K562 (cell line): Measurements from ENCODE around the gene HOXA10. TPM values are rescaled to one million over a fixed set of nuclear protein-coding genes. Genes with fewer than 3 reads are reported as not detected.

Source experiments
- ATAC-seq: fragments of 200-7000 bp; cut with Tn5 transposase; 3 replicates; pipeline ENCODE4 v1.9.1; 2020; ENCODE audit warnings: moderate library complexity
- BruUV-seq: library from RNA; stranded (reverse); fragments of 400-500 nt; replicated peaks from 2 replicates; lab custom pipeline; 2021; lab: Mats Ljungman, UMichigan
- CTCF ChIA-PET: fragments of 300-600 bp; formaldehyde crosslinking; extraction: SDS; loops from one replicate; lab custom pipeline; 2021; ENCODE audit warnings: low intra/inter-chr PET ratio; lab: Yijun Ruan, JAX
- POLR2A ChIA-PET: fragments of 300-600, 350-650 bp; sonication (Branson Sonifier 250); formaldehyde crosslinking; extraction: SDS; loops from one replicate; lab custom pipeline; 2021; ENCODE audit warnings: antibody characterized with exemption, inconsistent platforms; lab: Yijun Ruan, JAX
- DNase-seq, 4 experiments: peaks; one replicate each; pipeline versions ENCODE4 v3.0.0 to v3.0.0-alpha.2; 2011 to 2018; ENCODE audit warnings: low spot score in 3 of 4, mixed read lengths in 3 of 4; ENCODE audit errors: extremely low read depth in 1 of 4
- FAIRE-seq: peaks from 2 replicates; lab custom pipeline; 2011; peaks lifted over from hg19 to GRCh38; lab: Jason Lieb, UNC
- H2AFZ ChIP-seq: 2 replicates; pipeline ENCODE4 v1.6.0; 2011; ENCODE audit warnings: low read depth, low read length, control low read depth, inconsistent platforms
- H3K27ac ChIP-seq: fragments of 200-600 bp; 3 replicates; pipeline ENCODE4 v1.8.0; 2011; ENCODE audit warnings: low read depth, mild to moderate bottlenecking, control low read depth, inconsistent platforms, low read length, moderate library complexity, mixed read lengths; ENCODE audit errors: extremely low read depth
- H3K27me3 ChIP-seq, 2 experiments: fragments of 300-600 bp in 1 of 2; 2 replicates in 1 of 2; 3 replicates in 1 of 2; pipeline versions ENCODE4 v1.6.0 to v1.8.0; 2011; ENCODE audit warnings: inconsistent platforms in 2 of 2, low read length in 2 of 2, mild to moderate bottlenecking in 1 of 2, mixed read lengths in 1 of 2, moderate library complexity in 1 of 2; ENCODE audit not compliant: control insufficient read depth in 2 of 2, insufficient read depth in 2 of 2
- H3K36me3 ChIP-seq: fragments of 300-600 bp; 3 replicates; pipeline ENCODE4 v1.8.0; 2011; ENCODE audit warnings: mild to moderate bottlenecking, low read length, inconsistent platforms; ENCODE audit not compliant: control insufficient read depth, insufficient read depth
- H3K4me1 ChIP-seq, 2 experiments: fragments of 200-600 bp in 1 of 2; replicated peaks in 1 of 2; 2 replicates in 1 of 2; 3 replicates in 1 of 2; pipeline versions ENCODE4 v1.5.1 to v1.8.0; 2011; ENCODE audit warnings: inconsistent platforms in 2 of 2, low read length in 2 of 2, mild to moderate bottlenecking in 1 of 2, mixed read lengths in 1 of 2, moderate library complexity in 1 of 2; ENCODE audit not compliant: control insufficient read depth in 2 of 2, insufficient read depth in 2 of 2
- H3K4me2 ChIP-seq: 2 replicates; pipeline ENCODE4 v1.6.1; 2011; ENCODE audit warnings: low read length, control low read depth, inconsistent platforms, mixed read lengths; ENCODE audit not compliant: insufficient read depth
- H3K4me3 ChIP-seq: fragments of 200-600 bp; sonication (generic), shearing (Covaris generic); 2 replicates; pipeline ENCODE4 v1.5.1; 2016; ENCODE audit warnings: control low read depth, inconsistent platforms
- H3K79me2 ChIP-seq: fragments of 200-600 bp; 3 replicates; pipeline ENCODE4 v1.8.0; 2011; ENCODE audit warnings: low read length, inconsistent platforms; ENCODE audit not compliant: control insufficient read depth, insufficient read depth
- H3K9ac ChIP-seq, 2 experiments: 2 replicates each; pipeline versions ENCODE4 v1.6.0 to v1.6.1; 2011; ENCODE audit warnings: low read depth in 2 of 2, low read length in 2 of 2, control low read depth in 1 of 2, inconsistent platforms in 1 of 2, mild to moderate bottlenecking in 1 of 2, mixed read lengths in 1 of 2; ENCODE audit not compliant: insufficient read depth in 1 of 2
- H3K9me1 ChIP-seq: one replicate; pipeline ENCODE4 v1.6.0; 2011; ENCODE audit warnings: inconsistent platforms, mild to moderate bottlenecking, low read length, moderate library complexity; ENCODE audit not compliant: control insufficient read depth, insufficient read depth
- H3K9me3 ChIP-seq: replicated peaks from 2 replicates; pipeline ENCODE4 v1.5.1; 2011; ENCODE audit warnings: low read depth, low read length, inconsistent platforms; ENCODE audit not compliant: control insufficient read depth, insufficient read depth
- H4K20me1 ChIP-seq: replicated peaks from 2 replicates; pipeline ENCODE4 v1.6.1; 2011; ENCODE audit warnings: low read length, inconsistent platforms, mixed read lengths; ENCODE audit not compliant: control insufficient read depth, insufficient read depth
- FOXK2 ChIP-seq, 2 experiments: fragments of 450-650 bp; IDR thresholded peaks in 1 of 2; conservative IDR thresholded peaks in 1 of 2; 2 replicates each; pipeline ENCODE4 v1.6.1; 2016; ENCODE audit warnings: low read depth in 2 of 2, mild to moderate bottlenecking in 1 of 2
- HDAC3 ChIP-seq: fragments of 450-650 bp; IDR thresholded peaks from 2 replicates; pipeline ENCODE4 v1.6.1; 2018; ENCODE audit warnings: borderline replicate concordance, mild to moderate bottlenecking, moderate library complexity; ENCODE audit not compliant: partially characterized antibody
- KAT8 ChIP-seq: fragments of 450-650 bp; IDR thresholded peaks from 2 replicates; pipeline ENCODE4 v1.6.1; 2016; ENCODE audit warnings: low read depth, mild to moderate bottlenecking
- MCM3 ChIP-seq: fragments of 450-650 bp; IDR thresholded peaks from 2 replicates; pipeline ENCODE4 v1.6.1; 2016
- POLR2A ChIP-seq: fragments of 450-650 bp; conservative IDR thresholded peaks from 2 replicates; pipeline ENCODE4 v1.6.1; 2016
- RNF219 ChIP-seq: fragments of 250-450 bp; sonication (Bioruptor Pico); IDR thresholded peaks from 2 replicates; pipeline ENCODE4 v1.5.0; 2022; ENCODE audit warnings: mild to moderate bottlenecking
- RREB1 ChIP-seq: fragments of 250-450 bp; sonication (Bioruptor Pico); IDR thresholded peaks from 2 replicates; pipeline ENCODE4 v1.4.0; 2020
- SIN3B ChIP-seq: fragments of 450-650 bp; IDR thresholded peaks from 2 replicates; pipeline ENCODE4 v1.6.1; 2017; ENCODE audit warnings: low read depth, mild to moderate bottlenecking, moderate library complexity
- YY1 ChIP-seq, 3 experiments: IDR thresholded peaks; 2 replicates each; pipeline ENCODE4 v1.6.1; 2011; ENCODE audit warnings: low read length in 2 of 3, mild to moderate bottlenecking in 2 of 3, moderate library complexity in 2 of 3, borderline replicate concordance in 1 of 3, control low read depth in 1 of 3, low read depth in 1 of 3; ENCODE audit not compliant: insufficient read depth in 3 of 3, insufficient replicate concordance in 2 of 3, control insufficient read depth in 1 of 3, insufficient read length in 1 of 3; ENCODE audit errors: extremely low read depth in 1 of 3
- ZFPM2 ChIP-seq: fragments of 250-450 bp; sonication (Bioruptor Pico); IDR thresholded peaks from 2 replicates; pipeline ENCODE4 v1.5.1; 2022; ENCODE audit warnings: mild to moderate bottlenecking
- ZMIZ1 ChIP-seq, 2 experiments: fragments of 150-350 bp in 1 of 2; IDR thresholded peaks; 2 replicates each; pipeline ENCODE4 v1.6.1; 2012 to 2016; ENCODE audit warnings: low read depth in 2 of 2, low read length in 2 of 2, mild to moderate bottlenecking in 1 of 2, moderate library complexity in 1 of 2
- WGBS: fragments of 100-300 bp; shearing (Covaris generic); methylation state at CpG from one replicate; pipeline ENCODE4 v1.1.6; 2016; ENCODE audit warnings: low coverage, mixed read lengths; ENCODE audit not compliant: insufficient coverage; ENCODE audit errors: missing lambda C conversion rate; 5-methylcytosine and 5-hydroxymethylcytosine counted together
- in situ Hi-C: fragments of 300-500 bp; cut with MboI; formaldehyde crosslinking; loops from 4 replicates; pipeline ENCODE4 v1.15.0; 2018; ENCODE audit warnings: inconsistent platforms, mixed read lengths
- intact Hi-C: fragments of 100-400 bp; cut with micrococcal nuclease; formaldehyde crosslinking; loops from 2 replicates; pipeline ENCODE4 v1.14.2; 2022
- polyA plus RNA-seq, 8 experiments: library from polyadenylated mRNA; depleted of rRNA in 4 of 8; stranded (reverse) in 5 of 8; unstranded in 3 of 8; fragments of >200 nt; fragmentation: Nextera tagmentation in 2 of 8; fragmentation: Illumina TruSeq in 1 of 8; extraction: Ambion mirVana in 2 of 8; extraction: Trizol in 1 of 8; gene quantifications; 2 replicates each; pipeline versions ENCODE4 v1.2.1 to v1.2.3, GENCODE V29; 2011 to 2014; ENCODE audit warnings: inconsistent platforms in 1 of 8, missing spikeins in 1 of 8
- total RNA-seq, 7 experiments: library from RNA; depleted of rRNA in 6 of 7; stranded (reverse); fragments of >200 nt in 6 of 7; fragmentation: Illumina TruSeq in 2 of 7; extraction: Trizol in 2 of 7; gene quantifications; 2 replicates each; pipeline versions ENCODE4 v1.2.1 to v1.2.3, GENCODE V29; 2011 to 2021; ENCODE audit warnings: low replicate concordance in 1 of 7

The HOXA10 gene
- total and polyA plus RNA-seq, 9 of the 15 experiments (the other 6 are each of a cell fraction or from before 2014, with no cell fraction given): not detected

GRCh38 chr7:27154369-27154768 is 19.8 kb downstream of the HOXA10 start:
- intact Hi-C loops: no loop called here
- H3K79me2 ChIP-seq: no peaks in the 10 kb centered on the region
- CTCF ChIA-PET: no interaction called here
- no peak overlapping the region for H3K27ac ChIP-seq
- no peaks in the 10 kb centered on the region for H3K9me3 ChIP-seq
- POLR2A ChIA-PET: no interaction called here
- no TSS peak for BruUV-seq
- no peaks in the 10 kb centered on the region for H3K36me3 ChIP-seq
- in situ Hi-C loops: loop anchor here (25.0 kb wide), 3 partner anchors 642 to 1267 kb away; no protein-coding TSS in a partner anchor
- no peak overlapping the region for H3K4me2 ChIP-seq
- 8% methylated on average over 10 of the region's 10 CpGs for WGBS
- H3K9ac ChIP-seq: no peak overlapping the region
- H4K20me1 ChIP-seq: no peaks in the 10 kb centered on the region
- H3K4me1 ChIP-seq: peaks cover 0 to 15% of the 10 kb centered on the region in 2 experiments; a peak in 2 of 5 replicates
- no peak overlapping the region for H2AFZ ChIP-seq
- DNase-seq (no peak), ATAC-seq (no peak), FAIRE-seq (no peak)
- H3K27me3 ChIP-seq: peaks cover 32 to 89% of the 10 kb centered on the region in 2 experiments
- H3K9me1 ChIP-seq: no peaks in the 10 kb centered on the region
- H3K4me3 ChIP-seq: no peak overlapping the region
- TF ChIP-seq FOXK2 (conservative IDR thresholded peaks at IDR 0.05 in 1 of 2, IDR thresholded peaks at IDR 0.05 in 1 of 2; ENCODE audit: low read depth in 2 of 2) (no peak), RREB1 (CRISPR knock-in tag) (no peak), HDAC3 (no peak), ZFPM2 (CRISPR knock-in tag) (no peak), ZMIZ1 (IDR thresholded peaks at IDR 0.05; ENCODE audit: low read depth in 2 of 2, low read length in 2 of 2) (no peak), MCM3 (no peak), RNF219 (CRISPR knock-in tag) (no peak), SIN3B (no peak), POLR2A (no peak), YY1 (IDR thresholded peaks at IDR 0.05; ENCODE audit: borderline replicate concordance in 1 of 3, control insufficient read depth in 1 of 3, extremely low read depth in 1 of 3, insufficient read depth in 3 of 3, insufficient read length in 1 of 3, insufficient replicate concordance in 2 of 3, low read depth in 1 of 3, low read length in 2 of 3) (no peak), KAT8 (no peak)
